Measurements from ENCODE around the gene NFASC. TPM values are rescaled to one million over a fixed set of nuclear protein-coding genes. Genes with fewer than 3 reads are reported as not detected.

Gene NFASC
- total and polyA plus RNA-seq, 4 donors = 0.23 to 5.4 (median 1.9) TPM

GRCh38 chr1:204923201-204923600 is 52.5 kb downstream of the NFASC start:
- no peak for TF ChIP-seq HNF4A (conservative IDR thresholded peaks at IDR 0.05)
- TF ChIP-seq EGR1 (IDR thresholded peaks at IDR 0.05; ENCODE audit: low read depth in 2 of 2) = no peak
- TF ChIP-seq MAX (IDR thresholded peaks at IDR 0.05) = no peak
- TF ChIP-seq NR2F2 (IDR thresholded peaks at IDR 0.05) = no peak
- TF ChIP-seq FOXA2 (IDR thresholded peaks at IDR 0.05) = no peak
- 77% methylated on average over 10 of the region's 10 CpGs for WGBS
- H3K9ac ChIP-seq (ENCODE audit: low read depth in 1 of 2, low read length in 2 of 2) = no peak overlapping the region
- no peaks in the 10 kb centered on the region for H3K36me3 ChIP-seq (ENCODE audit: control insufficient read depth in 4 of 4, insufficient read depth in 3 of 4, low read depth in 1 of 4, low read length in 3 of 4)
- H3K27ac ChIP-seq (ENCODE audit: low read depth in 1 of 2, low read length in 2 of 2) = no peak overlapping the region
- no peak overlapping the region for H3K4me3 ChIP-seq (ENCODE audit: low read depth in 1 of 3, low read length in 3 of 3)
- H3K27me3 ChIP-seq (ENCODE audit: control insufficient read depth in 4 of 4, insufficient read depth in 4 of 4, low read length in 3 of 4) = no peaks in the 10 kb centered on the region
- peaks cover 10 to 17% (median 11%) of the 10 kb centered on the region in 4 donors for H3K4me1 ChIP-seq (ENCODE audit: control insufficient read depth in 4 of 4, insufficient read depth in 4 of 4, low read length in 3 of 4)
- H3K9me3 ChIP-seq (ENCODE audit: control insufficient read depth in 4 of 4, low read length in 3 of 4) = no peaks in the 10 kb centered on the region
- DNase-seq (ENCODE audit: low spot score) = no peak

- no peak overlapping the region for H3K9ac ChIP-seq (ENCODE audit: low read depth in 1 of 2, low read length in 2 of 2)
- H3K27me3 ChIP-seq (ENCODE audit: control insufficient read depth in 4 of 4, insufficient read depth in 4 of 4, low read length in 3 of 4) = no peaks in the 10 kb centered on the region
- DNase-seq (ENCODE audit: low spot score) = no peak
- no peak overlapping the region for H3K4me3 ChIP-seq (ENCODE audit: low read depth in 1 of 3, low read length in 3 of 3)
- 78% methylated on average over 4 of the region's 4 CpGs for WGBS
- no peaks in the 10 kb centered on the region for H3K36me3 ChIP-seq (ENCODE audit: control insufficient read depth in 4 of 4, insufficient read depth in 3 of 4, low read depth in 1 of 4, low read length in 3 of 4)
- H3K9me3 ChIP-seq (ENCODE audit: control insufficient read depth in 4 of 4, low read length in 3 of 4) = no peaks in the 10 kb centered on the region
- H3K27ac ChIP-seq (ENCODE audit: low read depth in 1 of 2, low read length in 2 of 2) = no peak overlapping the region
- H3K4me1 ChIP-seq (ENCODE audit: control insufficient read depth in 4 of 4, insufficient read depth in 4 of 4, low read length in 3 of 4) = peaks cover 8 to 17% (median 11%) of the 10 kb centered on the region in 4 donors
- TF ChIP-seq NR2F2 (IDR thresholded peaks at IDR 0.05) (no peak), ZBTB33 (IDR thresholded peaks at IDR 0.05) (no peak), CTCF (IDR thresholded peaks at IDR 0.05; ENCODE audit: low read depth, low read length, missing input control) (no peak)
Measured at GRCh38 chr1:204923626-204924012, 53.0 kb downstream of the NFASC start.

GRCh38 chr1:204924013-204924759 is 53.5 kb downstream of the NFASC start:
- peaks cover 6 to 17% (median 10%) of the 10 kb centered on the region in 4 donors for H3K4me1 ChIP-seq (ENCODE audit: control insufficient read depth in 4 of 4, insufficient read depth in 4 of 4, low read length in 3 of 4)
- H3K4me3 ChIP-seq (ENCODE audit: low read depth in 1 of 3, low read length in 3 of 3) = no peak overlapping the region
- TF ChIP-seq FOXA2 (IDR thresholded peaks at IDR 0.05) = no peak
- no peak for TF ChIP-seq SP1 (IDR thresholded peaks at IDR 0.05)
- no peak for TF ChIP-seq RAD21 (IDR thresholded peaks at IDR 0.05)
- no peak for TF ChIP-seq EGR1 (IDR thresholded peaks at IDR 0.05; ENCODE audit: low read depth in 2 of 2)
- TF ChIP-seq FOXA1 (IDR thresholded peaks at IDR 0.05) = no peak
- TF ChIP-seq RXRA (IDR thresholded peaks at IDR 0.05) = no peak
- TF ChIP-seq YY1 (IDR thresholded peaks at IDR 0.05) = no peak
- no peak for TF ChIP-seq HNF4G (IDR thresholded peaks at IDR 0.05)
- TF ChIP-seq TAF1 (conservative IDR thresholded peaks at IDR 0.05) = no peak
- TF ChIP-seq REST (IDR thresholded peaks at IDR 0.05) = no peak
- no peak for TF ChIP-seq ZBTB33 (IDR thresholded peaks at IDR 0.05)
- no peak for TF ChIP-seq MAX (IDR thresholded peaks at IDR 0.05)
- no peaks in the 10 kb centered on the region for H3K27me3 ChIP-seq (ENCODE audit: control insufficient read depth in 4 of 4, insufficient read depth in 4 of 4, low read length in 3 of 4)
- DNase-seq (ENCODE audit: low spot score) = no peak
- no peak overlapping the region for H3K9ac ChIP-seq (ENCODE audit: low read depth in 1 of 2, low read length in 2 of 2)
- no peaks in the 10 kb centered on the region for H3K9me3 ChIP-seq (ENCODE audit: control insufficient read depth in 4 of 4, low read length in 3 of 4)
- H3K27ac ChIP-seq (ENCODE audit: low read depth in 1 of 2, low read length in 2 of 2) = no peak overlapping the region
- H3K36me3 ChIP-seq (ENCODE audit: control insufficient read depth in 4 of 4, insufficient read depth in 3 of 4, low read depth in 1 of 4, low read length in 3 of 4) = no peaks in the 10 kb centered on the region
- WGBS = 72% methylated on average over 5 of the region's 5 CpGs
